Measurements from ENCODE around the gene RFT1. TPM values are rescaled to one million over a fixed set of nuclear protein-coding genes. Genes with fewer than 3 reads are reported as not detected.
A peak's percentile ranks its signal among the peaks of the same experiment; 100 is the strongest.

The RFT1 gene
- total RNA-seq, 1 donor from 2014 or later: 14.8 TPM

DNA sequence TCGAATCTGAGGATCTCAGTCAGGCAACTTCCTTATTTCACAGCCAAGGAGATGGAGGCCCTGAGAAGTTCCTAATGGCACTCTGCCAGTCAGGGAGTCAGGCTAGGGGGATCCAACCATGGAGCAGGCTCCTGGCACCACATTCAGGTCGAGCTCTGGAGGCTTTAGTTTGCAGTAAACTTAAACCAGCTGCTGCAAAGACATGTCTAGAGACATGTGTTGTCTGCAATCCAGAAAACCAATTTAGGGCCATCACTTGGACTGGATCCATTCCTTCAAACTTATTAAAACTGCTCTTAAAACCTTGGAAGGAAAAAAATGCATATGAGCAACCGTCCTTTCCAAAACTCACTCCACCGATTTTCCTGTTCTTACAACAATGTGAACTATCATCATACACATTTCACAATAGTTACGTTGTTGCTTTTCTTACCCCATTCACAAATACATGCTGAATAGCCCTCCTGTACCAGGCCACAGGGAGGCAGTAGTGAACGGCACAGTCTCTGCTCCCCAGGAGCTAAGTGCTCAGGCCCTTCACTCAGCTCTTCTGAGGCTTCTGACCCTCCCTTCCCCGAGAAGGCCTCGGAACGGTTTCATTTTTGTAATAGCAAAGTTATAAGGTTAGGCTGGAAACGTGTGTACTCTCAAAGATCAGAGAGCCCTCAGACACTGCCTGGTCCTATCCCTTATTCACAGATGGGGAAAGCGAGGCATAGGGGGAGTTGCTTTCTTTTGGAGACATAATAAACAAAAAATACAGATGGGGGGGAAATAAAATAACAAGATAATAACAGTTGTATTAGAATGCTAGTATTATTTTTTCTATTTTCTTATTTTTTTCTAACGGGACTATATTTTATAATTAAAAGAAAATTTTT, 20.1 kb downstream of the RFT1 start:
- Mint-ChIP-seq H3K4me3 (ENCODE audit: unreplicated experiment) (no peak overlapping the region), H3K9me3 (ENCODE audit: low read depth) (no peaks in the 10 kb centered on the region), H3K4me1 (ENCODE audit: low read depth) (peaks cover 6% of the 10 kb centered on the region), H3K27me3 (ENCODE audit: low read depth) (no peaks in the 10 kb centered on the region), H3K36me3 (ENCODE audit: low read depth) (peaks cover 11% of the 10 kb centered on the region), H3K27ac (ENCODE audit: unreplicated experiment) (no peak overlapping the region)
- no peak for DNase-seq (ENCODE audit: low spot score)
- TF ChIP-seq, protein P1, sequence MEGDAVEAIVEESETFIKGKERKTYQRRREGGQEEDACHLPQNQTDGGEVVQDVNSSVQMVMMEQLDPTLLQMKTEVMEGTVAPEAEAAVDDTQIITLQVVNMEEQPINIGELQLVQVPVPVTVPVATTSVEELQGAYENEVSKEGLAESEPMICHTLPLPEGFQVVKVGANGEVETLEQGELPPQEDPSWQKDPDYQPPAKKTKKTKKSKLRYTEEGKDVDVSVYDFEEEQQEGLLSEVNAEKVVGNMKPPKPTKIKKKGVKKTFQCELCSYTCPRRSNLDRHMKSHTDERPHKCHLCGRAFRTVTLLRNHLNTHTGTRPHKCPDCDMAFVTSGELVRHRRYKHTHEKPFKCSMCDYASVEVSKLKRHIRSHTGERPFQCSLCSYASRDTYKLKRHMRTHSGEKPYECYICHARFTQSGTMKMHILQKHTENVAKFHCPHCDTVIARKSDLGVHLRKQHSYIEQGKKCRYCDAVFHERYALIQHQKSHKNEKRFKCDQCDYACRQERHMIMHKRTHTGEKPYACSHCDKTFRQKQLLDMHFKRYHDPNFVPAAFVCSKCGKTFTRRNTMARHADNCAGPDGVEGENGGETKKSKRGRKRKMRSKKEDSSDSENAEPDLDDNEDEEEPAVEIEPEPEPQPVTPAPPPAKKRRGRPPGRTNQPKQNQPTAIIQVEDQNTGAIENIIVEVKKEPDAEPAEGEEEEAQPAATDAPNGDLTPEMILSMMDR (IDR thresholded peaks at IDR 0.05): peak; percentile 67

DNA sequence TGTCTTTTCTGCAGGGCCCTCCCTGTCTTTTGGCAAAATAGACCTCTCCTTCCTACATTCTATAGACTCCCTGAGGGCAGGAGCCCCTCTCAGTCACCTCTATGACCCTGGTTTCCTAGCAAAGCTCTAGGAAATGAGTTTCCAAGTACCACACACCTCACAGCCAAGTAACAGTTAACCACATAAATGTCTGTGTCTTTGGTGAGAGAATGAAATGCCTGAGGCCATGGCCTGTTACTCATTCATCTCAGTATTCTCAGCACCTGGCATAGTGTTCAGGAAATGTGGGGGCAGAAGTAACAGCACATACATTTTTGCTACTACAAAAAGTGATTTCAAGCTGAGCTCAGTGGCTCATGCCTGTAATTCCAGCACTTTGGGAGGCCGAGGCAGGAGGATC, 21.0 kb downstream of the RFT1 start:
- DNase-seq (ENCODE audit: low spot score): no peak
- Mint-ChIP-seq H3K9me3 (ENCODE audit: low read depth) (no peaks in the 10 kb centered on the region), H3K36me3 (ENCODE audit: low read depth) (peaks cover 11% of the 10 kb centered on the region), H3K4me1 (ENCODE audit: low read depth) (peaks cover 6% of the 10 kb centered on the region), H3K27me3 (ENCODE audit: low read depth) (no peaks in the 10 kb centered on the region), H3K27ac (ENCODE audit: unreplicated experiment) (no peak overlapping the region), H3K4me3 (ENCODE audit: unreplicated experiment) (no peak overlapping the region)
- TF ChIP-seq, protein P1 (IDR thresholded peaks at IDR 0.05): no peak

DNA sequence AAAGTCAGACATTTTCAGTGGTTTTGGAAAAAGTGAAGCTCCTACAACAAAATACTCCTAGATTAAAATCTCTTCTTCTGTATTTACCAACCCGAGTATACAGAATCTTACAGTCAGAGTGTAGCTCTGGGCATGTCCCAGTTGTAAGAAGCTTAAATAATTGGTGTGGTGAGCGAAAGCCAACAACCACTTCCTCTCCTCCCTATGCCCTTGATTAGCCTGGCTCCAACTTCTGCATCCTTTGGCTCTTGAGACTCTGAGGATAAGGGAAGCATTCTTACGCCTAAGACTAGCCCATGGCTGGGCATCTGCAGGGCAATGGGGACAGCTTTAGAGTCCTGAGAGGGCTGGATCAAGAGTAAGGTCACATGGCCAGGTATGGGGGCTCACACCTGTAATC, 25.5 kb downstream of the RFT1 start:
- H3K27ac Mint-ChIP-seq (ENCODE audit: unreplicated experiment): no peak overlapping the region
- no peak overlapping the region for H3K4me3 Mint-ChIP-seq (ENCODE audit: unreplicated experiment)
- peaks cover 4% of the 10 kb centered on the region for H3K4me1 Mint-ChIP-seq (ENCODE audit: low read depth)
- H3K9me3 Mint-ChIP-seq (ENCODE audit: low read depth): no peaks in the 10 kb centered on the region
- TF ChIP-seq, protein P1 (IDR thresholded peaks at IDR 0.05): no peak
- no peak for DNase-seq (ENCODE audit: low spot score)
- H3K36me3 Mint-ChIP-seq (ENCODE audit: low read depth): peaks cover 27% of the 10 kb centered on the region
- H3K27me3 Mint-ChIP-seq (ENCODE audit: low read depth): no peaks in the 10 kb centered on the region

DNA sequence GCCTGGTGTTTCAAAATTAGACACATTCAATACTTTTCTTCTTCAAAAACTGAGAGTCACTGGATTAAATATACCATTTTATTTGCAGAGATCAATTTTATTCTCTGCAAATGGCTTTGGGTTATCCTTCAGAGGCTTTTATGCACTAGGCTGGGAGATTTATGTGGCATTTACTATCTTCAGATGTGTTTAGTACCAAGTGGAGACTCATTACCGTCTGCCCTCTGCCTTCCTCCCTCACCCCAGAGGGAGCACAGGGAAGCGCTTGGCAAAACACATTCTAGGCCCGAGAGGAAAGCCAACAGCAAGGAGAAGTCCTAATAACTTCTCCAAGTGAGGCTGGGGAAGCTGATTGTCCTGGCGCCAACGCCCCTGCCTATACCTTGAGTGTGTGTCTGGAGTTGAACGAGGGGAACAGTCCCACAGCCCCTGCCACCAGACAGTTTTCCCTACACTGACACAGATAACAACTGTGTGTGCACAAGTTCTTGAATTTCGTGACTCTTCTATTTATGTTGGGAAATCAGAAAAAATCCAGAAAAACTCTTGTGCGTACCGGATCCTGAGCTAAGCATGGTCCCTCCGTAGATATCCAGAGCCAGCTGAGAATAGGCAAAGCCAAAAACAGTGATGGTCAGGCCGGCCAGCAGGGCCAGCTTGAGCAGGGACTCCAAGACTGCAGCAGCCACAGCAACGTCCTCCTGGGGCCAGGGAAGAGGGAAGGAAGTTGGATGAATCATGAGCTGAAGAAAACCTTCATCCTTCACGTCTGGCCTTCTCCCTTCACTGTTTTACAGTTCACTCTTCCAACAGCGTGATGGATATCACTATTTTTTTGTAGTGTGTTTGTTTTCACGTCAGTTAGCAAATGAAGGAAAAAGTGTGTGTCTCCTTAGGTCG, 26.6 kb downstream of the RFT1 start:
- Mint-ChIP-seq H3K27me3 (ENCODE audit: low read depth) (no peaks in the 10 kb centered on the region), H3K4me1 (ENCODE audit: low read depth) (no peaks in the 10 kb centered on the region), H3K36me3 (ENCODE audit: low read depth) (peaks cover 29% of the 10 kb centered on the region), H3K4me3 (ENCODE audit: unreplicated experiment) (no peak overlapping the region), H3K27ac (ENCODE audit: unreplicated experiment) (no peak overlapping the region), H3K9me3 (ENCODE audit: low read depth) (no peaks in the 10 kb centered on the region)
- TF ChIP-seq, protein P1 (IDR thresholded peaks at IDR 0.05): no peak
- DNase-seq (ENCODE audit: low spot score): no peak

DNA sequence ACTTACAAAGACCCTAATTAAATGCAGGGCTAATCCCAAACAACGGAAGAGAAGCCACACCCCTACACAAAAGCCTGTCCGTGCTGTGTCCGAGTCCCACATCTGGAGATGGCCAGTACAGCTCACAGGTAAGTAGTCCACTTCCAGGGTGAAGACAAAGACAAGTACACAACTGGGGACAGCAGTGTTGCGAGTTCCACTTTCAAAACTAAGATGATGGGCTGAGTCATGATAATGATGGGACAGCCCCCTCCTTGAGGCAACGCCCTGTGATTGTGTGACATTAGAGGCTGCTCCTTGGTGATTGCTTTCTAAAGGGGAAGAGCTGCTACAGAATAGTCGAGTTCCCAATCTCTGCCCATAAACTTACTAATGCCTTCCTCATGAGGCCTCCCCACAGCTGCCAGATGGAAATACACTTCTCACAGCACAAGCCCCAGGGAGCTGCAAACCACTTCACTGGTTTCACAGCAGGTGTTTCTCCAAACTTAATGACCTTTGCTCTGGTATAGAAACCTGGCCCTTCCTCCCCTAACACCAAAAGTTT, 27.6 kb downstream of the RFT1 start:
- H3K9me3 Mint-ChIP-seq (ENCODE audit: low read depth): no peaks in the 10 kb centered on the region
- no peak for DNase-seq (ENCODE audit: low spot score)
- H3K27me3 Mint-ChIP-seq (ENCODE audit: low read depth): no peaks in the 10 kb centered on the region
- TF ChIP-seq, protein P1 (IDR thresholded peaks at IDR 0.05): no peak
- no peak overlapping the region for H3K27ac Mint-ChIP-seq (ENCODE audit: unreplicated experiment)
- H3K36me3 Mint-ChIP-seq (ENCODE audit: low read depth): peaks cover 28% of the 10 kb centered on the region
- H3K4me1 Mint-ChIP-seq (ENCODE audit: low read depth): no peaks in the 10 kb centered on the region
- no peak overlapping the region for H3K4me3 Mint-ChIP-seq (ENCODE audit: unreplicated experiment)

Data from chondrocyte (in vitro differentiated cells).